Measurements from ENCODE around the gene RILP.
A peak's percentile ranks its signal among the peaks of the same experiment; 100 is the strongest.

RILP gene

DNA sequence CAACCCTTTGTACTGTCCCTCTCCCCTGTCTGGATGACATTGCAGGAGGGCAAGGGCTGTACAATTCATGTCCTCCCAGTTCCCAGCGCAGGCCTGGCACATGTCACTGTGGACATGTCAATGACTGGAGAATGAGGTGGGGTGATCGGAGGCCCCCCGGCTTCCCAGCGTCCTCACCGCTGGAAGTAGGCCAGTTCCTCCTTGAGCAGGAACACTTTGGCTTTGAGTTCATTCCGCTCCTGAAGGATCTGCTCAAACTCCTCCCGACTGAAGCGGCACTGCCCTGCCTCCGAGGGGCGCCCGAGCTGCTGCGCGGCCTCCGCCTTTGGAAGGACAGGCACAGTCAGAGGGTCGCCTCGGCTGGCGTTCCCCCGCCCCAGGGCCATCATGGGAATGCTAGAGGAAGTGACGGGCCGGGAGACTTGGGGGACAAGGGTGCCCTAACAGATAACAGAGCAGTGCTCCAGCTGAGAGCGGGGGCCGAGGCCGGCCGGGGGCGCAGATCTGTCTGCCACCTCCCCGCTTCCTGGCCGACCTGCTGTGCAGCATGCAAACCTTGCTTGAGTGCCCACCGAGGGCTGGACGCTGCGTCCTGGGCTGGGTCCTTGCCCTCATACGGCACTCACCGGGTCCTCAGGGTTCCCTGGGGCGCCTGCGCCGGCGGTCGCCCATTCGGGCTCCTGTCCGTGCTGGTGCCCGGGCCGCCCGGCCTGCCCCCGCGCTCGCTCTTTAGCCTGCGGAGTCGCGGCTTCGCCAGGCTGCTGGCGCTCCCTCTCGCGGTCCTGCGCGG is 1.3 kb downstream of the RILP start:
- DNase-seq: no peak

GRCh38 chr17:1647802-1648171 is 1.9 kb downstream of the RILP start:
- DNase-seq: no peak

DNA sequence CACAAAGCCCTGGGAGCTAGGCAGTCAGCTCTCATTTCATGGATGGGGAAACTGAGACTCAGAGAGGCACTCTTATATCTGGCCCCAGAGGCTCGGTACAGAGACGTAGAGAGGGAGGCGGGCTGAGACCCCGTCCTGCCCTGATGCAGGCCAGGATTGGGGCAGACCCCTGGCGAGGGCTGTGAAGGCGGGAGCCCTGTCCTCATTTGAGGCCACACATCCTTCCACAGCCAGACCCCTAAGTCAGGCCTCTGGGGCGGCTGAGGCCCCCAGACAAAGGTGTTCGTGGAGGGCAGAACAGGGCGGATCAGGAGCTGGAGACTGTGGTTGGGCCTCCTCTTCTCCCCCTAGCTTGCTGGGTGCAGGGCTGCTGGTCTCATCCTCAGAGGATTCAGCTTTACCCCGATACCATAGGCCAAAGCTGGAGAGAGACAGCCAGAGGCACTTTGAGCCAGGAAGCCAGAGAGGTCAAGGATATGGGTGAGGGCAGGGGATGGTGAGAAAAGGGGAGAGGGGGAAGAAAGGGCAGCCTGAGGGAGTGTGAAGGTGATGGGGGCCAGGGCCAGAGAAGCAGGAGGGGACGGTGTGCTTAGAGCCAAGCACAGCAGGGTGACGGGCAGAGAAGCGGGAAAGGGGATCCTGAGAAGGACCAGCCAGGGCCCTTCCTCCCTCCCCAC is 3.3 kb downstream of the RILP start:
- no peak for DNase-seq

DNA sequence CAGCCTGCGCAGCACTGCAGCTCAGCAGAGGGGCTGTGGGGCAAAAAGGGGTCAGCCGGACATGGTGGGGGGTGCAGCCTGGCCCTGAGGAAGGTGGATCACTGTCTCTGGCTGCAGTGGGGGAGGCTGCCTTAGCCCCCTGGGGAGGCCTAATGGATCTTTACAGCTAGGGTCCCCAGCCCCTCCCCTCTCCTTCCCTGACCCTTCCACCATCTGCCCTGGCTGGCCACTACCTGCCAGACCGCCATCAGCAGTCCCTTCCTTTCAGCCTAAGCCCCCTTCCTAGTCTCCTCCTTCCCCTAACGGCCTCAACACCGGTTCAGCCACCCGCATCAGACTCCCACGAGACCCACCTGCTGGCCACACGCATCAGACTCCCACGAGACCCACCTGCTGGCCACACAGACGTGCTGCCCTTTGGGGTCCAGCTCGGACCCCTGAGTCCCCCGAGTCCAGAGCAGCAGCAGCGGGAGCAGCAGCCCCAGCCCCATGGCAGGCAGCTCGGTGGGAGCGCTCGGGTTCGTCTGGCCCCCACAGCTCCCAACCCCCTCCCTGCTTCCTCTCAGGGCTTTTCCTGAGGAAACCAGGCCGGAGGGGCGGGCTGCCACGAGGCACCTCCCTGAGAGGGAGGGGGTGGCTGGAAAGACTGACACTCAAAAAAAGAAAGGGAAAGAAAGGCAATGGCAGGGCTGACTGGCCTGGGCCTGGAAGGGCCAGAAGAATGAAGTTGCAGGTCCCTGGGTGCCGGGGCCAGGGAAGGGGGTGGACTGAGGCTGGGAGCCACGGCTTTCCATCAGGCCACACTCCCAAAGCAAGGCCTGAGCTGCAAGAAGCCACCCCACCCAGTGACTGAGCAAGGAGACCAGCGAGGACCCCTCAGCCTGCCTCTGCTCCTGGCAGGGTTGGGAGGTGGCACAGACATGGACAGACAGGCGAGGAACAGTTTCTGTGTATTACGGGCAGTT is 4.2 kb downstream of the RILP start, which contains the start of gene SCARF1:
TSS of gene SCARF1 (minus strand) at position 526 of the 965 bp plus-strand sequence. CDS start at position 491, 35 bp downstream.
- no peak for DNase-seq

GRCh38 chr17:1644493-1645206 is 5.0 kb downstream of the RILP start:
- DNase-seq: no peak

DNA sequence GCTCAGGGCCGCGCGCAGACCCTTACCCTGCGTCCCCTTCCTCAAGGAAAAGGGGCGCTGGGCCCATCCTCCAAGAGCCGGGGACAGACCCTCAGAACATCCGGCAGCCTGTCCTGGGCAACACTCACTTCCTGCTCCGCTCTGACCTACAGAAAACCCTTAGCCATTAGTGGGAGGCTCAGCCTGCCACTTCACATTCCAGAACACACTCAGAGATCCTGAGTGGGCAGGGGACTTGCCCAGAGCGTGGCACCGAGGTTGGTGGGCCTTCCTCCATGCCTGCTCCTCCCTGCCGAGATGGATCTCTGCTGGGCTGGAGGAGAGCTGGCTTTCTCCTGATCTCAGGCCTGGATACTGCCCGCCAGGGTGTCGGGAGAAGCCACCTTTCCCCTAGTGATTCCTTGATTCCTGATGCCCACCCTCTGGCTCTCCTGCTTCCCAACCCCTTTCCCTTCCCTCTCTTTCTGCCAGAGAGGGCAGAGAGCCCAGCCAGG is 5.6 kb downstream of the RILP start:
- no peak for DNase-seq

DNA sequence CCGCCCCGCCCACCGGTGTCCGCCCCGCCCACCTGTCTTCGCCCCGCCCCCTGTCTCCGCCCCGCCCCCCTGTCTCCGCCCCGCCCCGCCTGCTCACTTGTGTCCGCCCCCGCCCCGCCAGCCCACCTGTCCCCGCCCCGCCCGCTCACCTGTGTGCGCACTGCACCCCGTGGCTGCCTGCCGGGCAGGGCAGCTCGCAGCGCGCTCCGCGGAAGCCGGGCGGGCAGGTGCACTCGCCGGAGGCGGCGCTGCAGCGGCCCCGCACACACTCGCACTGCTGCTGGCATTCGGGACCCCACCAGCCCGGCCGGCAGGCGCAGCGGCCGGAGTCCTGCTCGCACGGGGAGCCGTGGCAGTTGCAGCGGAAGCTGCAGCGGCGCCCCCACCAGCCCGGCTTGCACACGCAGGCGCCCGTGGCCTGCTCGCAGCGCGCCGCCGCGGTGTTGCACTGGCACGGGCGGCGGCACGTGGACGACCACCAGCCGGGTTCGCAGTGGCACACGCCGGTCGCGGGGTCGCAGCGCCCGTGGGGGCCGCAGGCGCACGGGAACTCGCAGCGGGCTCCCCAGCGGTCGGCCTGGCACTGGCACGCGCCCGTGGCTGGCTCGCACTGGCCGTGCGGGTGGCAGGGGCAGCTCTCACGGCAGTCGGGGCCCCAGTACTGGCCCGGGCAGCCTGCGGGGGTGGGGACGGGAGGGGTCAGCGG is 6.2 kb downstream of the RILP start:
- DNase-seq: peak; percentile 78

- DNase-seq: no peak
Measured at GRCh38 chr17:1641065-1641403, 8.6 kb downstream of the RILP start.

GRCh38 chr17:1640329-1641064 is 9.2 kb downstream of the RILP start:
- DNase-seq: no peak

GRCh38 chr17:1639549-1640180 is 10.0 kb downstream of the RILP start:
- DNase-seq: no peak

DNA sequence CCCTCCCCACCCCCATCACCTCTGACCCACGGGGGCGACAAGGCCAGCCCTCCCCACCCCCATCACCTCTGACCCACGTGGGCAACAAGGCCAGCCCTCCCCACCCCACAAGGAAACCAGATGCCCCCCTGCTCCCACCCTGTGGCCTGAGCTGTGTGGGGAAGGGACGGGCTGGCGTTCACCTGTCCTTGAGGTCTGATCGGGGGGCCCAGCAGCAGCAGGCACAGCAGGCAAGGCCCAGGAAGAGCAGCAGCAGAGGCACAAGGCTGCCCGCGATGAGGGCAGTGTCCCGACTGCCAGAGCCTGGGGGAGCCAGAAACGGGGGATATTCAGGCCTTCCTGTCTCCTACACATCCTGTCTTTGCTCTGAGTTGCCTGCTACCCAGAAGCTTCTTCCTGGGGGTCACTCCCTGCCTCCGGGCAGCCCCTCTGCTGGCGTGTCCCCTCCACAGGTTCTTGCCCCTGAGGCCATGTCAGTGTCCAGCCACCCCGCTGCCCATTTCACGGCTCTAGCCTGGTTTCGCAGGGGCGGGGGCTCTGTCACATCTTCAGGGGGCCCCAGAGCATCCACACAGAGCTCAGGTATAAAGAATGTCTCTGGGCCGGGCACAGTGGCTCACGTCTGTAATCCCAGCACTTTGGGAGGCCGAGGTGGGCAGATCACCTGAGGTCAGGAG is 10.9 kb downstream of the RILP start:
- DNase-seq: no peak

GRCh38 chr17:1638171-1638590 is 11.5 kb downstream of the RILP start:
- DNase-seq: no peak

GRCh38 chr17:1636732-1637285 is 12.9 kb downstream of the RILP start:
- no peak for DNase-seq

DNA sequence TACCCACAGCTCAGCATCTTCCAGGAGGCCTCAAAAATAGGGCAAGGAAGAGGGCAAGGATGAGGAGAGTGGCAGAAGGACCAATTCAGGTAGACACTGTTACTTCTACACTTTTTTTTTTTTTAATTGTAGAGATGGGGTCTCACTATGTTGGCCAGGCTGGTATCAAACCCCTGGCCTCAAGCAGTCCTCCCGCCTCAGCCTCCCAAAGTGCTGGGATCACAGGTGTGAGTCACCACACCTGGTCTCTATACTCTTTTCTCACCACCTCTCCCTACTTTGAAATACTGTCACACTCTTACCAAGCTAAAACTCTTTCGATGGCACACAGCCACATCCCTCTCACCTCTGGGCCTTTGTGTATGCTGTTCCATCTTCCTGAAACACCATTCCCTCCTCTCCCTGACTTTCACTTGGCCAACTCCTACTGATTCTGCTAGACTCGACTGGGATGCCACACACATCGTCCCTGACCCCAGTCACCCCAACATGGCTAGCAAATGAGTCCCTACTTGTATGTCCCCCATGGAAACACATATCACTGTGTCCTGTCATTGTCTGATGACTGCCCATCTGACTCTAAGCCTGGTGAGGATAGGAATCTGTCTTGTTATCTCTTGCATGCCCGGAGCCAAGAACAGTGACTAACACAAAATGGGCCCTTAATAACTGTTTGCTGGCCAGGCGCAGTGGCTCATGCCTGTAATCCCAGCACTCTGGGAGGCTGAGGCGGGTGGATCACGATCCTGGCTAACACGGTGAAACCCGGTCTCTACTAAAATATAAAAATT is 13.8 kb downstream of the RILP start:
- no peak for DNase-seq

DNA sequence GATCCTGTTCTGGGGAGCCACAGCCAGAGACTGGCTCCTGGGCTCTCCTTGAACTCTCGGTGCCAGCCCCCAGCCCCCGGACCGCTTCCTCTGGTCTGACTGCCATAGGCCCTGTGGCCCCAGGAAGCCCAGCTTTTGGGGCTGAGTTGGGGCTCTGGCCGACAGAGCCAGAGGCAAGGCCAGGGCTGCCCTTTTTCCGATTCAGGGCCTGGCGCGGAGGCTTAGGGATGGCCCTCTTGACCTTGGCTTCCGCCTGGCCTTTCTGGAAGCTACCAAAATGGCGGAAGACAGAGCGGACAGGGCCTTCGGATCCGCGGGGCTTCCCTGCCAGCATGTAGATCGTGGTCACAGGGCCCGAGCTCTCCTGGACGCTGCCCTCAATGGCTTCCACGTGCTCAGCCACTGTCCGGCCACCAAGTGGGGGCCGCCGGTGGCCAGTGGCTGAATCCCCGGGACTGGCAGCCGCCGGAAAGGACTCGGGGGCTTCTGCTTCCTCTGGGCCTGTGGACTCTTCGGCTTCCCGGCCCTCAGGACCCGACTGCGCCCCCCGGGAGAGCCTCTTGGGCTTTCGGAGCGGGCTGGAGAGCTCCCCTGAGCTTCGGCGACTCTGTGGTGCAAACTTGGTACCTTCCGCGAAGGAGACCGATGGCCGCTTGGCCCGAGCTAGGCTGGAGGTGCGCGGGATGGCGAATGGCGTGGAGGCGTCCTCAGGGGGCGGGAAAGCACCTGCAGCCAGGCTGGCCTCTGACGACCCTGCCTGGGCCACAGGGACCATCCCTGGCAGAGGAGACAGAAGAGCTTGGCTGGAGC is 14.6 kb downstream of the RILP start:
- no peak for DNase-seq

GRCh38 chr17:1630662-1631061 is 19.0 kb downstream of the RILP start:
- no peak for DNase-seq

GRCh38 chr17:1629504-1630310 is 20.0 kb downstream of the RILP start:
- DNase-seq: peak; percentile 76
